Osteoblast (primary cell): ENCODE results near the gene MRPL30. TPM values are rescaled to one million over a fixed set of nuclear protein-coding genes. Genes with fewer than 3 reads are reported as not detected.

ENCODE experiments used
- DNase-seq: peaks from one replicate; pipeline ENCODE4 v3.0.0; 2011; ENCODE audit warnings: low spot score, mixed read lengths; ENCODE audit not compliant: insufficient read length; ENCODE audit errors: missing footprints
- H2AFZ ChIP-seq: 2 replicates; pipeline ENCODE4 v1.6.0; 2011; ENCODE audit warnings: mild to moderate bottlenecking, low read length
- H3K27ac ChIP-seq: 2 replicates; pipeline ENCODE4 v1.5.1; 2011; ENCODE audit warnings: mild to moderate bottlenecking, low read depth, low read length, moderate library complexity
- H3K27me3 ChIP-seq: 2 replicates; pipeline ENCODE4 v1.6.0; 2012; ENCODE audit warnings: mild to moderate bottlenecking, control low read depth, inconsistent platforms, low read length, moderate library complexity; ENCODE audit not compliant: insufficient read depth
- H3K36me3 ChIP-seq: 2 replicates; pipeline ENCODE4 v1.5.1; 2011; ENCODE audit warnings: mild to moderate bottlenecking, low read length, control low read depth, moderate library complexity; ENCODE audit not compliant: insufficient read depth
- H3K4me1 ChIP-seq: 2 replicates; pipeline ENCODE4 v1.5.1; 2011; ENCODE audit warnings: mild to moderate bottlenecking, low read length, control low read depth, moderate library complexity; ENCODE audit not compliant: insufficient read depth
- H3K4me2 ChIP-seq: 2 replicates; pipeline ENCODE4 v1.6.0; 2011; ENCODE audit warnings: mild to moderate bottlenecking, low read length; ENCODE audit not compliant: insufficient read depth
- H3K4me3 ChIP-seq: fragments of 200-600 bp; sonication (generic); 3 replicates; pipeline ENCODE4 v1.5.1; 2012; ENCODE audit warnings: mild to moderate bottlenecking, low read length, inconsistent platforms; ENCODE audit not compliant: insufficient read depth
- H3K79me2 ChIP-seq: 2 replicates; pipeline ENCODE4 v1.6.0; 2012; ENCODE audit warnings: mild to moderate bottlenecking, low read length, control low read depth, inconsistent platforms; ENCODE audit not compliant: insufficient read depth
- H3K9me3 ChIP-seq: 2 replicates; pipeline ENCODE4 v1.5.1; 2011; ENCODE audit warnings: low read depth, low read length, control low read depth
- H4K20me1 ChIP-seq: 2 replicates; pipeline ENCODE4 v1.6.0; 2012; ENCODE audit warnings: mild to moderate bottlenecking, low read length, control low read depth; ENCODE audit not compliant: insufficient read depth
- total RNA-seq: library from RNA; depleted of rRNA; stranded (reverse); fragments of >200 nt; gene quantifications from 2 replicates; pipeline ENCODE4 v1.2.3, GENCODE V29; 2012
- TF ChIP-seq, protein P1 (sequence below): IDR thresholded peaks from 2 replicates; pipeline ENCODE4 v1.5.1; 2011; ENCODE audit warnings: mild to moderate bottlenecking, low read depth, low read length, moderate library complexity; ENCODE audit errors: extremely low read depth

Gene MRPL30
- total RNA-seq, 1 donor: 41.6 TPM

DNA sequence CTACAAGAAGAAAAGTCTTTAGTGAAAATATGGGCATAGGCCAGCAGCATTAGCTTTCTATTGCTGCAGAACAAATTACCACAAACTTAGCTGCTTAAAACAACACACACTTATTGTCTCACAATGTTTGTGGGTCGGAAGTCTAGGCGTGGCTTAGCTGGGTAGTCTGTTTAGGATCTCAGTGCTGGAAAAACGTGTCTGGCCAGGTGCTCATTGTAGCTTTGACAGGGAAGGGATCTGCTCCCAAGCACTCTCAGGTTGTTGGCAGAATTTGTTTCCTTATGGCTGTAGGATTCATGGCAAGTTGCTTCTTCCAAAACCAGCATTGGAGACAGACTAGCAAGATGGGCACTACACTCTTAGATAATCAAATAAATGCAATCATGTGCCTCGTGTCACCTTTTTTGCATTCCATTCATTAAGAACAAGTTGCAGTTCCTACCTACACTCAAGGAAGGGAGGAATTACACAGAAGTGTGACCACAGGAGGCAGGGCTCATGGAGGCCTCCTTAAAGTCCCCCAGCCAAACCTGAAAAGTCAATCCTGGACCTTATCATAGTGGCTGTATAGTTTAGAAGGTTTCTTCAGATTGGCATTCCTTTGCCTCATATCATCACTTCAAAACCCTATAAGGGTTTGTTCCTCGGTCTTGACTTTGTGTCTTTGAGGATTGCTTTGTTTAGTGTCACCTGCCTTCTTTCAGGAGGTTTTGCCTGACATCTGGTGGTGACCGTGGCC lies 17.3 kb downstream of the MRPL30 start:
- peaks cover 40% of the 10 kb centered on the region for H3K36me3 ChIP-seq
- TF ChIP-seq, protein P1, sequence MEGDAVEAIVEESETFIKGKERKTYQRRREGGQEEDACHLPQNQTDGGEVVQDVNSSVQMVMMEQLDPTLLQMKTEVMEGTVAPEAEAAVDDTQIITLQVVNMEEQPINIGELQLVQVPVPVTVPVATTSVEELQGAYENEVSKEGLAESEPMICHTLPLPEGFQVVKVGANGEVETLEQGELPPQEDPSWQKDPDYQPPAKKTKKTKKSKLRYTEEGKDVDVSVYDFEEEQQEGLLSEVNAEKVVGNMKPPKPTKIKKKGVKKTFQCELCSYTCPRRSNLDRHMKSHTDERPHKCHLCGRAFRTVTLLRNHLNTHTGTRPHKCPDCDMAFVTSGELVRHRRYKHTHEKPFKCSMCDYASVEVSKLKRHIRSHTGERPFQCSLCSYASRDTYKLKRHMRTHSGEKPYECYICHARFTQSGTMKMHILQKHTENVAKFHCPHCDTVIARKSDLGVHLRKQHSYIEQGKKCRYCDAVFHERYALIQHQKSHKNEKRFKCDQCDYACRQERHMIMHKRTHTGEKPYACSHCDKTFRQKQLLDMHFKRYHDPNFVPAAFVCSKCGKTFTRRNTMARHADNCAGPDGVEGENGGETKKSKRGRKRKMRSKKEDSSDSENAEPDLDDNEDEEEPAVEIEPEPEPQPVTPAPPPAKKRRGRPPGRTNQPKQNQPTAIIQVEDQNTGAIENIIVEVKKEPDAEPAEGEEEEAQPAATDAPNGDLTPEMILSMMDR: no peak
- no peak overlapping the region for H2AFZ ChIP-seq
- no peaks in the 10 kb centered on the region for H3K4me1 ChIP-seq
- H3K79me2 ChIP-seq: no peaks in the 10 kb centered on the region
- no peaks in the 10 kb centered on the region for H4K20me1 ChIP-seq
- no peaks in the 10 kb centered on the region for H3K27me3 ChIP-seq
- DNase-seq: no peak
- H3K4me2 ChIP-seq: no peak overlapping the region
- no peak overlapping the region for H3K27ac ChIP-seq
- H3K4me3 ChIP-seq: no peak overlapping the region
- no peaks in the 10 kb centered on the region for H3K9me3 ChIP-seq

DNA sequence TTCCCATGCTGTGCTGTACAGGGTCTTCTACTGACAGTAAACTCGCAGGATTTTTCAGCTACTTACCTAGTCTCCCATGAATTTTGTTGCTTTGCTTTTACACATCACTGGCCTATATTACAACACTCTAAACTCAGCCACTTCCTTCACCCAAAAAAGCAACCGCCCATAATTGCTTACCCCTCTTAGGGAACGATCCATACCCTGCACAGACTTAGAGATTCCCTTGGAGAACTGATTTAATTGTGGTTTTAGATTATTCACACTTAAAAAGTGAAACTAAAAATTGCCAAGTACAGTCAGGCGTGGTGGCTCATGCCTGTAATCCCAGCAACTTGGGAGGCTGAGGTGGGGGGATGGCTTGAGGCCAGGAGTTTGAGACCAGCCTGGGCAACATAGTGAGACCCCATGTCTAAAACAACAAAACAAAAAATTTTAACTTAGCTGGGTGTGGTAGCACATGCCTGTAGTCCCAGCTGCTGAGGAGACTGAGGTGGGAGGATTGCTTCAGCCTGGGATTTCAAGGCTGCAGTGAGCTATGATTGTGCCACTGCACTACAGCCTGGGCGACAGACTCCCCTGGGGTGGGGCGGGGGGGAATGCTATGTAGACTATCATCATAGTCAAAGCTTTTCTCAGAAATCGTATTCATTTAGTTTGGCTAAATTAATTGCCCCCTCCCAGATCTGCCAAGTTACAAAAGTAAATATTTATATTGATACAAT lies 19.3 kb downstream of the MRPL30 start:
- no peaks in the 10 kb centered on the region for H4K20me1 ChIP-seq
- no peak overlapping the region for H3K4me3 ChIP-seq
- H3K27me3 ChIP-seq: no peaks in the 10 kb centered on the region
- H3K9me3 ChIP-seq: no peaks in the 10 kb centered on the region
- H3K4me2 ChIP-seq: no peak overlapping the region
- TF ChIP-seq, protein P1: no peak
- H3K79me2 ChIP-seq: no peaks in the 10 kb centered on the region
- no peak overlapping the region for H2AFZ ChIP-seq
- DNase-seq: no peak
- peaks cover 34% of the 10 kb centered on the region for H3K36me3 ChIP-seq
- no peak overlapping the region for H3K27ac ChIP-seq
- H3K4me1 ChIP-seq: no peaks in the 10 kb centered on the region

DNA sequence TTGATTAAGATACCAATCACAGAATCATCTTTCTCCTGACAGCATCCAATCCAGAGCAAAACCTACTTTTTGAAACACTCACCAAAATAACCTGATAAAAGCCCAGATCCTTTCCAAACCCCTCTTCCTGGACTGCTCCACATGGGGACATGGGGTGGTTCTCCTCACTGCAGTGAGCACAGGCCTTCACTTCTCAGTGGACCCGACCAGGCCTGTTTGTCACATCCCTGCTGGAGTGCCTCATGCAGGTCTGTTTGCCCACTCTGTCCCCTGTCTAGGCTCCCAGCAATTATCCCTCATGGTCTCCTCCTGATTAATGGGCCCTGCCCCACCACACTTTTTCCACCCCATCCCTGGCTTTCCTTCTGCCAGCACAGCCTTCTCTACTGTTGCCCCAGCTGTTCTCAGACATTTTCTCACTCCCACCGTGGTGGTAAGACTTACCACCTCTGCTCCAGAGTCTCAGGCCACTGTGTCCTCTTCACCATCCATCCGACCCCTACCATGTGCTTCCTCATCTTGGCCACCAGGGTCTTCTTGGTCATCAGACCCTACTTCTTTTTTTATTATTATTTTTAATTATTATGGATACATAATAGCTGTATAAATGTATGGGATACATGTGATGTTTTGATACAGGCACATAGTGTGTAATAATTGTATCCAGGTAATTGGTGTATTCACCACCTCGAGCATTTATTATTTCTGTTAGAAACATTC lies 21.1 kb downstream of the MRPL30 start:
- Histone ChIP-seq H3K27ac (no peak overlapping the region), H3K4me2 (no peak overlapping the region), H3K9me3 (no peaks in the 10 kb centered on the region), H3K27me3 (no peaks in the 10 kb centered on the region), H2AFZ (no peak overlapping the region), H4K20me1 (no peaks in the 10 kb centered on the region), H3K4me3 (no peak overlapping the region), H3K36me3 (peaks cover 15% of the 10 kb centered on the region), H3K4me1 (no peaks in the 10 kb centered on the region), H3K79me2 (no peaks in the 10 kb centered on the region)
- TF ChIP-seq, protein P1: peak; percentile 14
- no peak for DNase-seq

DNA sequence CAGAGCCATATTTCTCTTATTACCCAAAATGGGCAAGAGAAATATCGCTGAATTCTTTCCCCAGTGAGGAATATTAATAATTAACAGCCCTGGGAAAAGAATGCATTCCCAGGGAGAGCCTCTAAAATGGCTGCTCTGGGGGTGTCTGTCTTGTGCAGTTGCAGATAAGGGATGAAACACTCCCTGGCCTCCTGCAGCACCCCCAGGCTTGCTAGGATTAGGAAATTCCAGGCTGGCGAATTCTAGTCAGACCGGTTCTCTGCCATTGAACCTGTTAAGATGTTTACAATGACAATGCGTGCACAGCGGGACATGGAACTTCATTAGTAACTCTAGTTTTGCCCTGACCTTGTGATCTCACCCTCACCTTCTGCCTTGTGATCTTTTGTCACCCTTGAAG lies 24.5 kb downstream of the MRPL30 start:
- TF ChIP-seq, protein P1: no peak
- no peak overlapping the region for H3K4me2 ChIP-seq

More for the DNA sequence above, 24.5 kb downstream of the MRPL30 start:
- no peak overlapping the region for H3K27ac ChIP-seq
- no peaks in the 10 kb centered on the region for H3K79me2 ChIP-seq
- H3K27me3 ChIP-seq: no peaks in the 10 kb centered on the region
- H3K36me3 ChIP-seq: no peaks in the 10 kb centered on the region
- H3K9me3 ChIP-seq: no peaks in the 10 kb centered on the region
- no peak overlapping the region for H3K4me3 ChIP-seq
- no peaks in the 10 kb centered on the region for H4K20me1 ChIP-seq
- DNase-seq: no peak
- no peaks in the 10 kb centered on the region for H3K4me1 ChIP-seq
- no peak overlapping the region for H2AFZ ChIP-seq
